Measurements from ENCODE around the gene GALP. TPM values are rescaled to one million over a fixed set of nuclear protein-coding genes. Genes with fewer than 3 reads are reported as not detected.
"Not testable (repeated sequence)": the region's sequence is repeated elsewhere in the genome, so short reads cannot be mapped to it uniquely, and the experiment has no call there.

The GALP gene
- total RNA-seq, 1 donor from 2014 or later, result not detected

DNA sequence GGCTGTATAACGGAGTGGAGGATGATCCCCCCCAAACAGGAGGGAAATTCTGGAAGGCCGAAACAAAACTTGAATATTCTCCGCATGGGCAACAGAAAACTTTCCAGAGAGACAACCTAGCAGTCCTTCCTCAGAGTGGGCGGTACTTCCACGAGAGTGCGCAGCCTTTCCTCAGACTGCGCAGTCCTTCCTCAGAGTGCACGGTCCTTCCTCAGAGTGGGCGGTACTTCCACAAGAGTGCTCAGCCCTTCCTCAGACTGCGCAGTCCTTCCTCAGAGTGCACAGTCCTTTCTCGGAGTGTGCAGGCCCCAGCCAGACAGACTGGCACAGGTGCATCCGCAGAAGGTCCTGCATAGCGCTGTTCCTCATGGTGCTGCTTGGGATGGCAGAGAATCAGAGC, 12.7 kb upstream of the GALP start:
- no peak for DNase-seq (ENCODE audit: low read depth)
- H3K36me3 ChIP-seq (ENCODE audit: control insufficient read depth, insufficient read depth, low read length), result no peaks in the 10 kb centered on the region
- TF ChIP-seq, protein P1, sequence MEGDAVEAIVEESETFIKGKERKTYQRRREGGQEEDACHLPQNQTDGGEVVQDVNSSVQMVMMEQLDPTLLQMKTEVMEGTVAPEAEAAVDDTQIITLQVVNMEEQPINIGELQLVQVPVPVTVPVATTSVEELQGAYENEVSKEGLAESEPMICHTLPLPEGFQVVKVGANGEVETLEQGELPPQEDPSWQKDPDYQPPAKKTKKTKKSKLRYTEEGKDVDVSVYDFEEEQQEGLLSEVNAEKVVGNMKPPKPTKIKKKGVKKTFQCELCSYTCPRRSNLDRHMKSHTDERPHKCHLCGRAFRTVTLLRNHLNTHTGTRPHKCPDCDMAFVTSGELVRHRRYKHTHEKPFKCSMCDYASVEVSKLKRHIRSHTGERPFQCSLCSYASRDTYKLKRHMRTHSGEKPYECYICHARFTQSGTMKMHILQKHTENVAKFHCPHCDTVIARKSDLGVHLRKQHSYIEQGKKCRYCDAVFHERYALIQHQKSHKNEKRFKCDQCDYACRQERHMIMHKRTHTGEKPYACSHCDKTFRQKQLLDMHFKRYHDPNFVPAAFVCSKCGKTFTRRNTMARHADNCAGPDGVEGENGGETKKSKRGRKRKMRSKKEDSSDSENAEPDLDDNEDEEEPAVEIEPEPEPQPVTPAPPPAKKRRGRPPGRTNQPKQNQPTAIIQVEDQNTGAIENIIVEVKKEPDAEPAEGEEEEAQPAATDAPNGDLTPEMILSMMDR (IDR thresholded peaks at IDR 0.05; ENCODE audit: insufficient read depth, low read length, poor library complexity, severe bottlenecking), result no peak
- no peak overlapping the region for H3K4me3 ChIP-seq (ENCODE audit: low read depth, low read length)
- H3K27me3 ChIP-seq (ENCODE audit: control insufficient read depth, insufficient read depth, low read length), result no peaks in the 10 kb centered on the region

DNA sequence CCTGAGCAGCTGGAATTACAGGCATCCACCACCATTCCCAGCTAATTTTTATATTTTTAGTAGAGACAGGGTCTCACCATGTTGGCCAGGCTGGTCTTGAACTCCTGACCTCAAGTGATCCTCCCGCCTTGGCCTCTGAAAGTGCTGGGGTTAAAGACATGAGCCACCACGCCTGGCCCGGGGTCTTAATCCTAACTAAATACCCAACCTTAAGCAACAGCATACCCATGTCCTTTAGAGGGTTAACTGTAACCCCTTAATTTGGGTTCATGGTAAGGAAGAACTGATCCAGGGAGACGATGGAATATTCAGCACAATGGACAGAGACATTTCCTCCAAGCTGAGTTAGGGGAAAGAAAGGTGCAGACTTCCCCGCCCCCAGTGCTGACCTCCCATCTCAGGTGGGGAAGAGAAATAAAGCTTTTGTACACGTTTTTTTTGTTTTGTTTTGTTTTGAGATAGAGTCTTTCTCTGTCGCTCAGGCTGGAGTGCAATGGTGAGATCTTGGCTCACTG, 8.7 kb upstream of the GALP start:
- DNase-seq (ENCODE audit: low read depth), result no peak
- Histone ChIP-seq H3K4me3 (ENCODE audit: low read depth, low read length) (no peak overlapping the region), H3K36me3 (ENCODE audit: control insufficient read depth, insufficient read depth, low read length) (no peaks in the 10 kb centered on the region), H3K27me3 (ENCODE audit: control insufficient read depth, insufficient read depth, low read length) (no peaks in the 10 kb centered on the region)
- TF ChIP-seq, protein P1 (IDR thresholded peaks at IDR 0.05; ENCODE audit: insufficient read depth, low read length, poor library complexity, severe bottlenecking), result no peak

- no peaks in the 10 kb centered on the region for H3K36me3 ChIP-seq (ENCODE audit: control insufficient read depth, insufficient read depth, low read length)
- TF ChIP-seq, protein P1 (IDR thresholded peaks at IDR 0.05; ENCODE audit: insufficient read depth, low read length, poor library complexity, severe bottlenecking), result no peak
- peak; percentile 78 for DNase-seq (ENCODE audit: low read depth)
- H3K27me3 ChIP-seq (ENCODE audit: control insufficient read depth, insufficient read depth, low read length), result peaks cover 10% of the 10 kb centered on the region
- H3K4me3 ChIP-seq (ENCODE audit: low read depth, low read length), result no peak overlapping the region
These were observed 5.5 kb upstream of the GALP start for GRCh38 chr19:56170261-56170660.

- H3K27me3 ChIP-seq (ENCODE audit: control insufficient read depth, insufficient read depth, low read length), result peaks cover 16% of the 10 kb centered on the region
- H3K36me3 ChIP-seq (ENCODE audit: control insufficient read depth, insufficient read depth, low read length), result no peaks in the 10 kb centered on the region
- no peak overlapping the region for H3K4me3 ChIP-seq (ENCODE audit: low read depth, low read length)
- DNase-seq (ENCODE audit: low read depth), result no peak
- TF ChIP-seq, protein P1 (IDR thresholded peaks at IDR 0.05; ENCODE audit: insufficient read depth, low read length, poor library complexity, severe bottlenecking), result no peak
These were observed 1.7 kb upstream of the GALP start for GRCh38 chr19:56174086-56174485.

GRCh38 chr19:56174550-56174949, 1.3 kb upstream of the GALP start:
- H3K36me3 ChIP-seq (ENCODE audit: control insufficient read depth, insufficient read depth, low read length), result no peaks in the 10 kb centered on the region
- H3K27me3 ChIP-seq (ENCODE audit: control insufficient read depth, insufficient read depth, low read length), result peaks cover 16% of the 10 kb centered on the region
- TF ChIP-seq, protein P1 (IDR thresholded peaks at IDR 0.05; ENCODE audit: insufficient read depth, low read length, poor library complexity, severe bottlenecking), result no peak
- H3K4me3 ChIP-seq (ENCODE audit: low read depth, low read length), result no peak overlapping the region
- DNase-seq (ENCODE audit: low read depth), result no peak

DNA sequence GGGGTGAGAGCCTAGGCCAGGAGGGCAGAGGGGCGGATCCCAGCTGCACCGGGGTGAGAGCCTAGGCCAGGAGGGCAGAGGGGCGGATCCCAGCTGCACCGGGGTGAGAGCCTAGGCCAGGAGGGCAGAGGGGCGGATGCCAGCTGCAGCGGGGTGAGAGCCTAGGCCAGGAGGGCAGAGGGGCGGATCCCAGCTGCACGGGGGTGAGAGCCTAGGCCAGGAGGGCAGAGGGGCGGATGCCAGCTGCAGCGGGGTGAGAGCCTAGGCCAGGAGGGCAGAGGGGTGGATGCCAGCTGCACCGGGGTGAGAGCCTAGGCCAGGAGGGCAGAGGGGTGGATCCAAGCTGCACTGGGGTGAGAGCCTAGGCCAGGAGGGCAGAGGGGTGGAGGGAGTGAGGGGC, 502 bp downstream of the GALP start:
- H3K36me3 ChIP-seq (ENCODE audit: control insufficient read depth, insufficient read depth, low read length); H3K4me3 ChIP-seq (ENCODE audit: low read depth, low read length); DNase-seq (ENCODE audit: low read depth): not testable (repeated sequence)
- peaks cover 16% of the 10 kb centered on the region for H3K27me3 ChIP-seq (ENCODE audit: control insufficient read depth, insufficient read depth, low read length)

Measured in kidney epithelial cell (primary cell).